Left renal cortex interstitium (tissue), 4 donors: ENCODE results near the gene GABRR3. TPM values are rescaled to one million over a fixed set of nuclear protein-coding genes. Genes with fewer than 3 reads are reported as not detected.
A peak's percentile ranks its signal among the peaks of the same experiment; 100 is the strongest.
"Not testable (repeated sequence)": the region's sequence is repeated elsewhere in the genome, so short reads cannot be mapped to it uniquely, and the experiment has no call there.

Source experiments
- DNase-seq, 4 donors: peaks; one replicate each; pipeline ENCODE4 v3.0.0-alpha.2; 2013; ENCODE audit warnings: low read depth in 4 of 4, low spot score in 2 of 4, missing footprints in 1 of 4
- polyA plus RNA-seq, 4 donors: library from polyadenylated mRNA; unstranded; fragments of 120-200 nt; gene quantifications; one replicate each; pipeline ENCODE4 v1.2.1, GENCODE V29; 2013; ENCODE audit not compliant: insufficient read length in 4 of 4

The GABRR3 gene
- polyA plus RNA-seq, 4 donors: 0.11 TPM; not detected in 3

DNA sequence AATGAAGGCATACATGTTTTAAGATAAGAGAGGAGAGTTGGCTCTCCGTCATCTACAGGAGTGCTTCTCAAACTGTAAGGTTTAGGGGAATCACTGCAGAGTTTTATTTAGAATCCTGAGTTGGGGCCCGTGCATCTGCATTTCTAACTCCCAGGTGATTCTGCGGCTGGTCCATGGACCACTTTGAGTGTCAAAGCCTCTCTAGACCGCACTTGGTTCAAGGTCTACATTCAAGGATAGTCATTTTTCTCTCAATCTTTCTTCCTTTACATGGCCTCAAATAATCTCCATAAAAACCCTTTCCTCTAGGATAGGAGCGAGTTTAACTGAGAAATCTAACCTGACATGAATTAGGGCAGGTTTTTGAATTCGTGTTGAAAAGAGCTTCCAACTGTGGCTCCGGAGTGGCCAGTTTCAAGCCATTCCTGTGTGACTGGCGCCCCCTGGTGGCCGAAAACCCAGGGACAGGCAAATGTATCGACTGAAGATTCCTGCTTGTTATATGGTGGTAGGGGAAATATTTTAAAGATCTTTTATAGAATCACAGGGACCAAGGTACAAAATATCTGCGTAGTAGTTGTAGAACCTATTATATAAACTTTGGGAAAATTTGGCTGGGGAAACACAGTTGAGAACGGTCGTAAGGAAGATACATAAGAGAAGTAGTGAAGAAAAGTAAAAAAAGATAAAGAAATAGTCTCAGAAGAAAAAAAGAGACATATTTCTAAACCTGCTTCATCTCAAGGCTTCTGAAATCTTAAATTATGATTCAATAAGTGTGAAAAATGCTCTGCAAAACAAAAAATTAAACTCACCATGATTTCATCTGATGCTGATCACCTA, 11.9 kb downstream of the GABRR3 start:
- peak in 3 of 4 donors; percentile 53 to 78 (median 68) for DNase-seq

- no peak for DNase-seq
Measured at GRCh38 chr3:98021830-98022560, 13.1 kb downstream of the GABRR3 start.

GRCh38 chr3:98020412-98020811, 14.7 kb downstream of the GABRR3 start:
- DNase-seq: no peak

DNA sequence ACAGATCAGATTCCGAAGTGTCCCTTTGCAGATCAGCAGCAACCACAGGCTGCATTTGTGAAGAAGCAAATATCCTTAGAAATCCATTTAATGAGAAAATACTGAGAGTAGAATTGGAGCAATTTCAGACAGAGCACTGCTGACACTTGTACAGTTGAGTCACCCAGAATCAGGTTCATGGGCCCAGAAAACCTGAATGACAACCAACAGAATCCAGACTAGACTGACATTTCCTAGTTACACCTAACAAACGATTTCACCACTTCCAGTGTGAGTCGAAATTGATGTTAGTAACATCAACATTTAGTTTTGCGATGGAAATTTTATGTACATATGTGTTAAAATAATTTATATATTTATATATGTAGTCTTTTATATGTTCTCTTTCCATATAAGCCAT, 16.8 kb downstream of the GABRR3 start:
- no peak for DNase-seq

- no peak for DNase-seq
Measured at GRCh38 chr3:98014268-98014585, 20.9 kb downstream of the GABRR3 start.

- DNase-seq: no peak
Measured at GRCh38 chr3:98013411-98014267, 21.5 kb downstream of the GABRR3 start.

GRCh38 chr3:98012979-98013378, 22.1 kb downstream of the GABRR3 start:
- DNase-seq: no peak

DNA sequence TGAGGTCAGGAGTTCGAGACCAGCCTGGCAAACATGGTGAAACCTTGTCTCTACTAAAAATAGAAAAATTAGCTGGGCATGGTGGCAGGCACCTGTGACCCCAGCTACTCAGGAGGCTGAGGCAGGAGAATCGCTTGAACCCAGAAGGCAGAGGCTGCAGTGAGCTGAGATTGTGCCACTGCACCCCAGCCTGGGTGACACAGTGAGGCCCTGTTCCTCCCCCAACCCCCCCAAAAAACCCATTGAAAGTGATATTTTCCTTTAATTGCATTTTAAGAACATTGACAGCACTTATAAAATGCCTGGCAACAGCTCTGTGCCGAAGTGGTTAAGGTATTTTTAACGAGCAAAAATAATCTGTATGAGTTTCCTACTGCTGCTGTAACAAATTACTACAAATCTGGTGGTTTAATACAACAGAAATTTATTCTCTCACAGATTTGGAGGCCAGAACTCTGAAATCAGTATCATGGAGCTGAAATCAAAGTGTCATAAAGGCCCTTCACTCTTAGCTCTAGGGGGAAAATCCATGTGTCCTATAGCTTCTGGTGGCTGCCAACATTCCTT, 24.1 kb downstream of the GABRR3 start:
- DNase-seq: not testable (repeated sequence)

DNA sequence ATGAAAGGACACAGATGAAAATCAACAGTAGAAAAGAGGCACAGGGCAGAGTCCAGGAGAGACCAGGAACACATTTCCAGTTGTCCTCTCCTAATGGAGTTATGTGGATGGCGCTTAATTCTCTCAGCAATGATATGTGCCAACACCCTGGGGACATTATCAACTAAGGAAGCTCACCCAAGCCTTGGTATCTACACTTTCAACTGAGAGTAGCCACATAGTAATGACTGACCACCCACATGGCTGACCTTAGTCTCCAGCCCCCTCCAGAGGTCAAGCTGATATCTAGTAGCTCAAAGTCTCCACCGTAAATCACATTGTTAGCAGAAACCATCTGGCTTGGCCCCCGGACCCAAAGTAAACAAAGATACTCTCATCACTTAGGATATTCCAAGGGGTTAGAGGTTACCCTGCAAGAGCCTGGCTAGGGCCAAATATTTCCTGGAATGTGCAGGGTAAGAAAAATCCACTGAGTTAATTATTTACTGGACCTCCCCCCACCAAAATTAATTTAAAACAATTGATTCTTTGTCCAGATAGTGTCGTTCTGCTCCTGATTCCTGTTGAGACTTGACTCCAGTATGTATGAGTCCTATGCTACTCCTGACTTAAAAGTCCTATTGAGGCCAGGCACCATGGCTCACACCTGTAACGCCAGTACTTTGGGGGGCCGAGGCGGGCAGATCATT, 24.8 kb downstream of the GABRR3 start:
- no peak for DNase-seq

DNA sequence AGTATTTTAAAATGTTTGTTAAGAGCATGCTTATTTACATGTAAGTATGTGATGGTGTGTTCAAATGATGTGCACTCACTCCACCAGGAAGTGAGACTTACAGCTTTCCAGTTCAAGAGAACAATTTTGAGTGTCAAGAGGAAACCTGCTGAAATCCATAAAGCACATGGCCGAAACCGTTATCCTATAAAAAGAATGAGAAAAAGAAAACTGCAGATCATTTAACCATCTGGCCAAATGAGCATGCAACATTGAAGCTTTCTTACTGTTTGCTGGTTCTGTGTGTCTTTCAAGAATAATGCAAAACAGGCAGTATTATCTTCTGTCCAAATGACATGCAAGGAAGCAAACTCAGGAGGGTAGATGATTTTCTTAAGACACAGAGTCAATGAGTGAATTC, 26.3 kb downstream of the GABRR3 start:
- DNase-seq: no peak

GRCh38 chr3:98005438-98005837, 29.7 kb downstream of the GABRR3 start:
- DNase-seq: no peak

- DNase-seq: no peak
Measured at GRCh38 chr3:98004721-98005120, 30.4 kb downstream of the GABRR3 start.

DNA sequence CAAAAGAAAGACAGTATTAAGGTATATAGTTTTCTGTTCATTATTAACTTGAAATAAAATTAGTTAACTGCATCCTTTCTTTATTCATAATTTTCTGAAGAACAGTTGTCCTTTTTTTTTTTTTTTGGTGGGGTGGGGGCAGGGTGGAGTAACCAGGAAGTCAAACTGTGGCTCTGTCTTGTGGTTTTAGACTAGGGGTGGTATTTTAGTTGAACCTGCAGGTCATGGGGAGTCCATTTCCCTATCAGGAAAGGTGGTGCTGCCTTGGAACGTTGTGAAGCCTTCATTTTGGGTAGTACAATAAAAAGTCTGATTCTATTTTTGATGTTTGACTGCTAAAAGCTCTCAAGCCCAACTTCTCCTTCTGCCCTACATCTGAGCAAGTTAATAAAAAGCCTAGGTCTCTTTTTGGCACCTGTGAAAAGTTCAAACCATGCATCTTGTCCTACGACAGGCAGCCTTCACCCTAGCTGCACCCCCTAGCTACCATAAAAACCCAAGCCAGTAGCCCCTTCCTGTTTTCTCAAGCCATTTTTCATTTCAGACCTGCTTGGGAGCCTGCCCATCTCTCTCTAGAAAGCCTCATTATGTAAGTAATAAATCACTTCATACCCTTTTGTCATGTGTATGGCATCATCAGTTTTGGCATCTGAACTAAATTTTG, 31.7 kb downstream of the GABRR3 start:
- no peak for DNase-seq

DNA sequence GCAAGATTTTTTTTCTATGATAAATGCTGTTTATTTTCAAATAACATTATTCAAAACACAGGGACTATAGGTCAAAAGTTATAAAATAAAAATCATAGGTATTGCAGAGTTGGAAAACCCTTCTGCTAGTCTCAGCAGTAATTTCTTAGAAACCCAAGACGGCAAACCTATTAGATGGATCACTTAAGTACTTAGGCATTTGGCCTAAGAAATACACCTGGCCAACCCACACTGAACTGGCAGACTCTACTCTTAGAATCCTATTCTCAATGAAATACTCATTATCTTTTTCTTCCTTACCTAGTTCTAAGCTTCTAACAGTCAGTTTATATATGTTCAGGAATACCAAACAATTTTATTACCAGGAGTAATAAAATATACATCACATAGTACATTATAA, 32.4 kb downstream of the GABRR3 start:
- DNase-seq: no peak

DNA sequence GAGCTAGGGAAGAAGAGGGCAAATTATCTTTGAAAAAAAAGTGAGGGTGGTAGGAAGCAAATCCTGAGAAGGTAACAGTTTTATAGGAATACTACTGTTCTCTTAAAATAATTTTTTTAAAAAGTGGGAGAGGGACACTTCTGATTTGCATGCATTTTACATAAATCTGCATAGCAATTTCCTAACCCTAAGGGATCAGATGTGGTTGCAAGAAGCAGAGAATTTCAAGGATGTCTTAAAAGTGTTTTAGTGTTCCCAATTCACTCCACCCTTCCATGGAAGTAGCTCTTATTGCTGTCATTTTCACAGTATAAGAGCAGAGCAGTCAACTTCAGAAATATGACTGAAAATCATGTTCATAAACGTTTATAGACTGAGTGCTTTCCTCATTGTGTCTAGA, 35.1 kb downstream of the GABRR3 start:
- no peak for DNase-seq

DNA sequence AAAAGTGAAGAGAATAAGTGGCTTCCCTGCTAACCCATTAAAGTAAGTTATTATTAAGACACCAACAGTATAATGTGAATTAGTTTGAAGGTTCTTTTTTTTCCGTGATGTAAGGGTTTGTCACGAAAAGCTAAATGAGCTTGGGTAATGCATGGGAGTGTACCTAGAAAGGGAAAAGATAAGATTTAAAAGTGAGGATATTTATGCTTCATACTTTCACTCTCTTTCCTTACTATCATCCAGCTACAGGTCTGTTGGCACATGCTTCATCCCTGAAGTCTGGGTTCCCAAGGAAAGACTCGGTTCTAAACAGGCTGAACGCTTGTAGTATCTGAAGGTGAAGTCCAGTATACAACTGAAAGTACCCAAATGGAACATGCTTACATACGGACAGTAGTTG, 36.0 kb downstream of the GABRR3 start:
- DNase-seq: no peak

DNA sequence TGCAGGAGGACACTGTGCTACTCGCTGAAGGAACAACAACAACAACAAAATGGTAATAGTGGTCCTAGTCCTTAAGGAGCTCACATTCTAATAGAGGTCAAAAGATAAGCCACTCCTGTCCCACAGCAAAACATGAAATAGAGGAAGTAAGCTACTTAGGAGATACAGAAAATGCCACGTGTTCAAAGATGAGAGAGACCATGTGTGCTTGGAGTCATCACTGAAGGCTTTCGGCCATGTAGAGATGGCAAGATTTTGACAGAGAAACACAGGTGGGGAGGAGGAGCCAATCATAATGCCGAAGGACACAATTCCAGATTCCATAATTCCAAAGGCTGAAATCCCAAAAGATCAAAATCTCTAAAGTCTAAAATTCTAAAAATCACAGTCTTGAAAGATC, 38.1 kb downstream of the GABRR3 start:
- no peak for DNase-seq

- no peak for DNase-seq
Measured at GRCh38 chr3:97994328-97994945, 40.7 kb downstream of the GABRR3 start.

DNA sequence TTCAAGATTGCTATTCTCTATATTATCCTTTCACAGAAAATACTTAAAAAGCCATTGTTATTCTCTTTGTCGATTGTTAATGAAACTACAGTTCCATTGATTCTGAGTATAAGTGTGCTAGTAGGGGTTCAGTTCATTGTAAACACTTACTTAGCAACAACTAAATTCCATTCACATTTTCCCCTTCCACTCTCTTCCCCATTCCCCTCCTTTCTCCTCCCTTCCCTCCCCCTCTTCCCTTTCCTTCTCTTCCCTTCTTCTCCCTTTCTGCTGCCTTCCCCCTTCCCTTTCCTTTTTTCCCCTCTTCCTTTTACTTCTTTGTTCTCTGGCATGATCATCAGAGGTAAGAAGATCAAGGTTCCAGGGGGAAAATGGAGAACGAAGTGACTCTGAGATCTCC, 41.6 kb downstream of the GABRR3 start:
- DNase-seq: no peak
